Ramos (cell line): ENCODE results near the gene GATA5.

Experiments
- in situ Hi-C: fragments of 300-500 bp; cut with MboI; formaldehyde crosslinking; loops from one replicate; pipeline ENCODE4 v1.14.3; 2022; ENCODE audit warnings: low sequenced_read_pairs; ENCODE audit not compliant: unreplicated experiment

The GATA5 gene

GRCh38 chr20:62475772-62476055 is at the start of gene GATA5:
Gene GATA5, minus strand, starts transcription at chr20:62475995. Its CDS starts 474 bp downstream, at chr20:62475521.
- in situ Hi-C loops, result no loop called here

- in situ Hi-C loops, result no loop called here
Observed at GRCh38 chr20:62525014-62525413, 49.2 kb upstream of the GATA5 start.

GRCh38 chr20:62524505-62524911 is 48.7 kb upstream of the GATA5 start:
- in situ Hi-C loops, result no loop called here

GRCh38 chr20:62523473-62524203 is 47.8 kb upstream of the GATA5 start:
- in situ Hi-C loops, result no loop called here

- in situ Hi-C loops, result no loop called here
Observed at GRCh38 chr20:62522748-62523396, 47.1 kb upstream of the GATA5 start.

GRCh38 chr20:62519826-62520225 is 44.0 kb upstream of the GATA5 start:
- in situ Hi-C loops, result no loop called here

- in situ Hi-C loops, result no loop called here
Observed at GRCh38 chr20:62518911-62519310, 43.1 kb upstream of the GATA5 start.

GRCh38 chr20:62517901-62518610 is 42.3 kb upstream of the GATA5 start:
- in situ Hi-C loops, result no loop called here

- in situ Hi-C loops, result no loop called here
Observed at GRCh38 chr20:62517168-62517567, 41.4 kb upstream of the GATA5 start.

- in situ Hi-C loops, result no loop called here
Observed at GRCh38 chr20:62516338-62516737, 40.5 kb upstream of the GATA5 start.

GRCh38 chr20:62515826-62516225 is 40.0 kb upstream of the GATA5 start:
- in situ Hi-C loops, result no loop called here

GRCh38 chr20:62515280-62515679 is 39.5 kb upstream of the GATA5 start:
- in situ Hi-C loops, result no loop called here

- in situ Hi-C loops, result no loop called here
Observed at GRCh38 chr20:62513991-62514390, 38.2 kb upstream of the GATA5 start.

GRCh38 chr20:62511915-62512610 is 36.3 kb upstream of the GATA5 start:
- in situ Hi-C loops, result no loop called here

GRCh38 chr20:62511300-62511914 is 35.6 kb upstream of the GATA5 start:
- in situ Hi-C loops, result no loop called here

GRCh38 chr20:62508641-62509051 is 32.9 kb upstream of the GATA5 start:
- in situ Hi-C loops, result no loop called here

- in situ Hi-C loops, result no loop called here
Observed at GRCh38 chr20:62507991-62508640, 32.3 kb upstream of the GATA5 start.

GRCh38 chr20:62507323-62507722 is 31.5 kb upstream of the GATA5 start:
- in situ Hi-C loops, result no loop called here

- in situ Hi-C loops, result no loop called here
Observed at GRCh38 chr20:62506791-62507190, 31.0 kb upstream of the GATA5 start.

- in situ Hi-C loops, result no loop called here
Observed at GRCh38 chr20:62506087-62506486, 30.3 kb upstream of the GATA5 start.
